DOHH2 (cell line): Measurements from ENCODE around the gene MINAR1.

Source experiments
- EZH2phosphoT487 ChIP-seq: fragments of 200-600 bp; sonication (generic); IDR thresholded peaks from 2 replicates; pipeline ENCODE4 v1.6.1; 2017; ENCODE audit warnings: borderline replicate concordance, mild to moderate bottlenecking, antibody characterized with exemption, low read length, moderate library complexity, mixed read lengths
- TF ChIP-seq, protein P1 (sequence below): fragments of 200-600 bp; sonication (generic); IDR thresholded peaks from one replicate; pipeline ENCODE4 v1.5.1; 2014; ENCODE audit warnings: antibody characterized with exemption, mild to moderate bottlenecking, low read depth, low read length; ENCODE audit not compliant: poor library complexity, severe bottlenecking

DNA sequence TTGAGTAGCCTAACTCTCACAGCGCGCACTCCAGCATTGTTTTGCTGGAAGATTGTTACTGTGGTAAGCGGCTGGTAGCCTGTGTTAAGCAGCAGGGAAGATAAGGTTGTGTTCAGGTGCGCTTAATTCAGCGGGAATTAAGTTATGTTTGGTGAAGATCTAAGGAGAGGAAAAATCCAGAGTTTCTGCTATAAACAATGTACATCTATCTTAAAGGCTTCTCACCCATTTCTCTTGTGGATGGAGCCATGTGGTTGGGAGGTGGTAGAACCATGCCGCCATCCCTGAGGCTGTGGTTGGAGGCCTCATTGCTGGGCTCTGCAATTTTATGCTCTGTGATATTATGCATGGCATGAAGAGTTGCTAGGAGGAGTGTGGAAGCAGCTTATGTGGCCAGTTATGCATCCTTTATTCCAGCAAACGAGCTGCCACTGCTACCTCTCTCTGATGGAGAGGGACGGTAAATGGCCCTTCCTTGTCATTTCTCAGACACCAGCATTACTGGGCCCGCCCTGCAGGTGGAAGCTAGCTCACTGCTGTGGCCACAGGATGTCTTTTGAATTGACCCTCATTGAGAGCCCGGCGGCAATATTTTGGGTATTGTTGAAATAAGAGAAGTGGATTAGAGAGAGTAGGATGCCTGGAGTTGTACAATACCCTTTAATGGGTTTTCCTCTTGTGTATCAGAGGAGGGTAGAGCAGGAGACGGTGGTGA, 1.3 kb downstream of the MINAR1 start:
- TF ChIP-seq, protein P1, sequence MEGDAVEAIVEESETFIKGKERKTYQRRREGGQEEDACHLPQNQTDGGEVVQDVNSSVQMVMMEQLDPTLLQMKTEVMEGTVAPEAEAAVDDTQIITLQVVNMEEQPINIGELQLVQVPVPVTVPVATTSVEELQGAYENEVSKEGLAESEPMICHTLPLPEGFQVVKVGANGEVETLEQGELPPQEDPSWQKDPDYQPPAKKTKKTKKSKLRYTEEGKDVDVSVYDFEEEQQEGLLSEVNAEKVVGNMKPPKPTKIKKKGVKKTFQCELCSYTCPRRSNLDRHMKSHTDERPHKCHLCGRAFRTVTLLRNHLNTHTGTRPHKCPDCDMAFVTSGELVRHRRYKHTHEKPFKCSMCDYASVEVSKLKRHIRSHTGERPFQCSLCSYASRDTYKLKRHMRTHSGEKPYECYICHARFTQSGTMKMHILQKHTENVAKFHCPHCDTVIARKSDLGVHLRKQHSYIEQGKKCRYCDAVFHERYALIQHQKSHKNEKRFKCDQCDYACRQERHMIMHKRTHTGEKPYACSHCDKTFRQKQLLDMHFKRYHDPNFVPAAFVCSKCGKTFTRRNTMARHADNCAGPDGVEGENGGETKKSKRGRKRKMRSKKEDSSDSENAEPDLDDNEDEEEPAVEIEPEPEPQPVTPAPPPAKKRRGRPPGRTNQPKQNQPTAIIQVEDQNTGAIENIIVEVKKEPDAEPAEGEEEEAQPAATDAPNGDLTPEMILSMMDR = no peak
- no peak for TF ChIP-seq EZH2phosphoT487
